GM12801 (cell line): Measurements from ENCODE around the gene RALGAPA1.

Source experiments
- CTCF ChIP-seq: IDR thresholded peaks from one replicate; pipeline ENCODE4 v1.5.1; 2011; ENCODE audit warnings: control low read depth; ENCODE audit not compliant: insufficient read length; ENCODE audit errors: extremely low read depth

RALGAPA1 gene

GRCh38 chr14:35531960-35532747 lies 276.9 kb downstream of the RALGAPA1 start:
- no peak for TF ChIP-seq CTCF

GRCh38 chr14:35526962-35527361 lies 282.1 kb downstream of the RALGAPA1 start:
- TF ChIP-seq CTCF = no peak

GRCh38 chr14:35525695-35526094 lies 283.4 kb downstream of the RALGAPA1 start:
- no peak for TF ChIP-seq CTCF

- no peak for TF ChIP-seq CTCF
These were observed 289.1 kb downstream of the RALGAPA1 start for GRCh38 chr14:35519986-35520385.

GRCh38 chr14:35515916-35516315 lies 293.2 kb downstream of the RALGAPA1 start:
- no peak for TF ChIP-seq CTCF

GRCh38 chr14:35512765-35513164 lies 296.3 kb downstream of the RALGAPA1 start:
- no peak for TF ChIP-seq CTCF

- TF ChIP-seq CTCF = no peak
These were observed 299.2 kb downstream of the RALGAPA1 start for GRCh38 chr14:35509846-35510245.
